Skeletal muscle cell (primary cell): ENCODE measurements around the gene ZFYVE26.

Experiments used
- DNase-seq: peaks from one replicate; pipeline ENCODE4 v3.0.0-alpha.2; 2010; ENCODE audit warnings: low read depth
- H3K4me3 ChIP-seq: 2 replicates; pipeline ENCODE4 v1.5.1; 2011; ENCODE audit warnings: low read depth, mild to moderate bottlenecking, control low read depth, low read length, moderate library complexity

The ZFYVE26 gene

DNA sequence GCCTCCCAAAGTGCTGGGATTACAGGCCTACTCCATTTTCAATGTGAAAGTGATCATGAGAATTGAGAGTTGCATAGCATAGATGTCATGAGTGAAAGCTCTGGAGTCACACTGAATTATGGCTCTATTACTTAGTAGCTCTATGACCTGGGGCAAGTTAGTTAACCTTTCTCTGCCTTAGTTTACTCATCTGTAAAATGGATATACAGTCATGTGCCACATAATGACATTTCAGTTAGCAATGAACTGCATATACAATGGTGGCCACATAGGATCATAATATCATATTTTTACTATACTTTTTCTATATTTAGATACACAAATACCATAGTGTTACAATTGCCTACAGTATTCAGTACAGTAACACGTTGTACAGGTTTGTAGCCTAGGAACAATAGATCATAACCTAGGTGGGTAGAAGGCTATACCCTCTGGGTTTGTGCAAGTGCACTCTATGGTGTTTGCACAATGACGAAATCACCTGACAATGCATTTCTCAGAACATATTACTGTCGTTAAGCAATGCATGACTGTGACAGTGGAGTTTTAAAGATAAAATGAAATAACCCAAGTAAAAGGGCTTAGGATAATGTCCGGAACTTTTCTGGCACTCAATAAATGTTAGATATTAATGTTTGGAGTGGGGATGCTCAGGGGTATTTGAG lies 53.1 kb downstream of the ZFYVE26 start:
- H3K4me3 ChIP-seq, result no peak overlapping the region
- DNase-seq, result no peak

DNA sequence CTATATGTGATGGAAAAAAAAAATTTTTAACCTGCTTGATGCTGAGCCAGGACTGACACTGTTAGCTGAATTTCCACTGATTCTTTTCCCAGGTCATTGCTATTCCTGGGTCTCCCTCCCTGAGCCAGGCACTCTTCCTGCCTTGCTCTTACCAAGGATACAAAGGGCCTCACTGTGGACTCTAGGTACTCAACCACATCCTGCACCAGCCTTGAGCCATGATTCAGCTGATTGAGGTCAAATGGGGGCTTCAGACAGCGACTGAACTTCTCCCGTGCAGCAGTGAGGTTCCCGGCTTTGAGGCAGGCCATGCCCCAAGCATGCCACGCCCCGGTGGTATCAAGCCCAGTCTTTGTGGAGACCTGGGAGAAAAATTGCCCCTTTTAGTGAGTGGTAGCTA lies 54.3 kb downstream of the ZFYVE26 start:
- no peak overlapping the region for H3K4me3 ChIP-seq
- DNase-seq, result no peak

DNA sequence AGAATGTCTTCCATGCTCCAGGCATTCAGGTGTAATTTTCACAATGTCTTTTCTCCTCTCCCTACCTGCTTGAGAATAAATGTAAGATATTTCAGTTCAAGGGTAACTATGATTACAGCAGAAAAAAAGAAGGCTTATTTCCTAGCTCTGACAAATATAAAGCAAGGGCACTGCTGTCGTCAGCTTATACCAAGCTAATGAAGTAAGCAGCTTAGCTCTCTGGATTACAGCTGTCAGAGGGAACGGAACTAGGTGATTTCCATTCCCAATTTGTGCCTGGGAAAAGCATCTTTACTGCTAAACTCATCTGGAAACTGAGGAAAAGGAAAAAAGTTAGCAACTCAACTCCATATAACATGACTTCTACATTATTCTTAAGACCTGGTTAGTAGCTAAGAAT lies 56.5 kb downstream of the ZFYVE26 start:
- no peak overlapping the region for H3K4me3 ChIP-seq
- DNase-seq, result no peak

DNA sequence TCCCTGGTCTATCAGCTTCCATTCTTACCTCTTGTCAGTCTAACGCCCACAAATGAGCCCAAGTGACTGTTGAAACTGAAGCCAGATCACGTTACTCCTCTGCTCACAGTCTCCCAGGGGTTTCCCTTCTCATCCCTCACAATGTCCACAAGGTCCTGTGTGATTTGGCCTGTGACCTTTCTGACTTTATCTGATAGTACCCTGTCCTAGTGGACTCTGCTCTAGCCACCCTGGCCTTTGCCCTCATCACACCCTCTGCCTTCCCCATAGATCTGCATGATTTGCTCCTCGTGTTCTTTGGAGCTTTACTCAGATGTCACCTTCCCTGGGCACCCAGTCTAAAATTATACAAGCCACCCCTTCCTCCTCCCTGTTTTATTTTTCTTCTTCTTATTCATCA lies 59.2 kb downstream of the ZFYVE26 start:
- DNase-seq, result no peak

DNA sequence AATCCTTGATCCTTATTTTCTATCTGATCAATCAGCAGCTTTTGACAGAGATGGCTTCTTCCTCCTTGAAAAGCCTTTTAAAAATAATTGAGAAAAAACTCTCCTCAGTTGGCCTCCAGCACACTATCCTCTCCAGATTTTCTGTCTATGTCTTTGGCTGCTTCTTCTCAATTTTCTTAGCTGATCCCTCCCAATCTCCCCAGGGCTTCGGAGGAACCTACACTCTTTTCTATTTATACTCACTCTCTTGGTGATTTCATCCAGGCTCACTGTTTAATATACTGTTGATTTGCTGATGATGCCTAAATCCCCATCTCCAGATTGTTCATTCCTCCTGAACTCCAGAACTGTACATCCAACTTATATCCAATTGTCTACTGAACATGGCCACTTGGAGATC lies 59.9 kb downstream of the ZFYVE26 start:
- DNase-seq, result no peak
- no peak overlapping the region for H3K4me3 ChIP-seq

More for the DNA sequence above, 59.2 kb downstream of the ZFYVE26 start:
- H3K4me3 ChIP-seq, result no peak overlapping the region

DNA sequence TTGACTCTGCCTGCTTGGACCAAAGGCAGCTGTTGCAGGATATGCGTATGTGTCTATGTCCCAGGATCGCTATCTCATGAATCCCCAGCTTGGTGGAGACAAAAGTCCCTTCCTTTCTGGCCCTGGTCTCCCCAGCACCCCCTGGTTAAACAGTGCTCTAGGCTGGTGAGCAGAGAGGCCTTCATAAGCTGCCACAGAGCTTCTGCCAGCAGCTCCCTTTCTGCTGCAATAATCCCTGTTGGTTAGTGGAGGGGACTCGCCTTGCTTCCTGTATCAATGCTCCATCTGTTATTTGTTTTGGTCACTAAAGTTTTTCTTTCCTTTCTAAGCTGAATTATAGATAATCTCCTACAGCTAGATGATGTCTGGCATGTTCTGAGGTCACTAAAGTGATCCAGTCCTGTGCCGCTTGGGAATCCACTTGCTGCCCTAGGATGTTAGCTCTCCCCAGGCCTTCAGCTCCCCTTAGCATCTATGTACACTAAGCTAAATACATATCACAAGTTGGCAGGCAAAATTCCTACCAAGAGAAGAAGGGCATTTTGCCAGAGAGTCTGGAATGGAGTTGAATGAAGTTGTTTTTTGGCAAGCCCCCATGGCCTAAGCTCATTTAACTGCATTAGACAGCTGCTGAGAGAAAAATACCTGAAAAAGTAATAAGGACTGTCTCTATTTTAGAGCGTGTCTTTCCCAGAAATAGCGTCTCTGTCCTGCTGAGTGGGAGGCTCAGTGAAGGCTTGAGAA lies 66.9 kb downstream of the ZFYVE26 start:
- no peak overlapping the region for H3K4me3 ChIP-seq
- DNase-seq, result no peak

DNA sequence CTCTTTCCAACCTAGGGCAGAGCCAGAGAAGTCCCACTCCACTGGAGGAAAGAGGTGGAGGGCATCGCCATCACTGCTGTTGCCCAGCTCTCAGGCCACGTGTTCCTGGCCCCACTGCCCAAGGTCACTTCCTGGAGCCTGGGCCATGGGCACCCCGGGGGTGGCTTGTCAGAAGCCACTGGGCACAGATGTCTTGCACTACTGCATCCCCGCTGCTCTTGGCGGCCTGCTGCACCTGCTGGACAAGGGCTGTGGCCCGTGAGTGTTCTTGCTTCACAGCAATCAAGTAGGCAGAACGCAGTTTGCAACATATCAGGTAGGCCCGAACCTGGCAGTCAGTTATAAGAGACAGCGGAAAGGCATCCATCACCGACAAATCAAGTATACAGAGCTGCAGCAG lies 68.1 kb downstream of the ZFYVE26 start:
- H3K4me3 ChIP-seq, result no peak overlapping the region
- DNase-seq, result no peak

DNA sequence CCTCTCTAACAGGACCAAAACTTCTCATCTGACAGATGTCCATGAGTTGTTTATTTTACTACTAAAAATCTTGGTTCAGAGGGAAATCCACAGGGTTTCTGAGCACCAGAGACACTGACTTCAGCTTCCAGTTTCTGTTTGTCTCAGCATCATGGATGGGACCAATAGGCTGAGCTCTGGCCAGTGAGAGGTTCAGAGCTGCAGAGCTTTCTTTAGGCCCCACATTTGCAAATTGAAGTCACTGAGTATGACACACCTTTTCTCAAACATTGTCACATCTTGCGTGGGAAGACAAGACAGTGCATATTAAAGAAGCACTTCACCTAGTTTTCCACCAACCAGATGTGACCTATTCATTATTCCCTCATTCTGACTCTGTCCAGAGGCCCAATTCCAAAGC lies 69.5 kb downstream of the ZFYVE26 start:
- H3K4me3 ChIP-seq, result no peak overlapping the region
- DNase-seq, result no peak

DNA sequence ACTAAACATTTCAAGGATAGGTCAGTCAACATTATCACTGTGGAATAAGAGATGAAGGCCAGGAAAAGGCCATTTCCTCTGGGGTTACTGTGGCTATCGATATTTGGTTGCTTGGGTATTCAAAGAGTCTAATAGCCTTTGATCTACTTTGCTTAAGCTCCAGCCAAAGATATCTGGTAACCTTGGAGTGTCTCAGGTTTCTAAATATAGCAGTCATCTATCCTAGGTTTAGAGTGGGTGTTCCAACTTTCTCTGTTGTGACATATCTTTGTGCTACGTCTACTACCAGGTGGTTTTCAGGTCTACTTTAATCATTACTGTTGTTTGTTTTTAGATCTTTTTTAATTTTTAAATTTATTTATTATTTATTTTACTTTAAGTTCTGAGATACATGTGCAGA lies 72.3 kb downstream of the ZFYVE26 start:
- DNase-seq, result no peak
- H3K4me3 ChIP-seq, result no peak overlapping the region

DNA sequence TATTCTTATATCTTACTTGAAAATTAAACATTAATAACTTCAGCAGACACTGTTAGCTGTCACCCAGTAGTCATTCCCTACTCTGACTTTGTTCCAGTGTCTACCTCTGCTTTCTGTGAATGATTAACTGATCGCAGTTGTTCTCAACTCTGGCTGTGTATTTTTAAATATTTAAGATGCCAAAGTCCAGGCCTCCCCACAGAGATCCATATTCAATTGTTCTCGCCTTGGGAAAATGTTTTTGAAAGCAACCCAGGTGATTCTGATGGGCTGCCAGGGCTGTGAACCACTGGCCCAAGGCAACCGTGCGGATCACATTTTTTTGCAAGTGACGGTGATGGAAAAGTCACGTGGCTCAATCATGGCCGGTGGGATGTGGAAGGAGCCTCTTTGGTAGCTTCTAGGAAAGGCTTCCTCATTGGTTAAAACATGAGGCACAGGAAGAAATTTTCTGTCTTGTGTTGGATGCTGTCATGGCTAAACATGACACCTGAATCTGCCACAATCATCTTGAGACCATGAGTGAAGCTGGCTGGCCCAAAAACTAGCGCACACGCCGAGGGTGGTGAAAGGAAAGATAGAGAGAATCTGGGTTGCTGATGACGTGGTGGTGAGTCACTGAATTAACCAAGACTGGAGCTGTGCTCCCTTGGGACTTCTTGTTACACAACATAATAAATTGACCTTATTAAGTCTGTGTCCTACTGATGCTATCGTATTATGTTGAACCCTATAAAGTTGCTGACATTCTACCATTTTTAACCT lies 77.5 kb downstream of the ZFYVE26 start:
- no peak overlapping the region for H3K4me3 ChIP-seq
- DNase-seq, result peak; percentile 96

DNA sequence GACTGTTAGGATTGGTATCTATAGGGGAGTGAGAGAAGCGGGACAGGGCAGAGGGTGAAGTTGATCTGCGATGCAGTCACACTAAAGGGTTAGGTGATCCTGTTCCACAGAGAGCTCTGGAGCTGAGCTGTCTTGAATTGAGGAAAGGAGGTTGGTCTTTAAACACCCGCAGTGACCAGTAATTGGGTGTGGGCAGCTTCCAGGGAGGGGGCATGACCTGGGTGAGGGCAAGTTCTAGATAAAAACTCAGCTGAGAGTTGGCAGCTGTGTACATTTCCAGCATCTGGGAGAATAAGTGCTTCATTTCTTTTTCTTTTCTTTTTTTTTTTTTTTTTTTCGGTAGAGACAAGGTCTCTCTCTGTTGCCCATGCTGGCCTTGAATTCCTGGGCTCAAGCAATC lies 79.6 kb downstream of the ZFYVE26 start:
- no peak for DNase-seq
- no peak overlapping the region for H3K4me3 ChIP-seq

DNA sequence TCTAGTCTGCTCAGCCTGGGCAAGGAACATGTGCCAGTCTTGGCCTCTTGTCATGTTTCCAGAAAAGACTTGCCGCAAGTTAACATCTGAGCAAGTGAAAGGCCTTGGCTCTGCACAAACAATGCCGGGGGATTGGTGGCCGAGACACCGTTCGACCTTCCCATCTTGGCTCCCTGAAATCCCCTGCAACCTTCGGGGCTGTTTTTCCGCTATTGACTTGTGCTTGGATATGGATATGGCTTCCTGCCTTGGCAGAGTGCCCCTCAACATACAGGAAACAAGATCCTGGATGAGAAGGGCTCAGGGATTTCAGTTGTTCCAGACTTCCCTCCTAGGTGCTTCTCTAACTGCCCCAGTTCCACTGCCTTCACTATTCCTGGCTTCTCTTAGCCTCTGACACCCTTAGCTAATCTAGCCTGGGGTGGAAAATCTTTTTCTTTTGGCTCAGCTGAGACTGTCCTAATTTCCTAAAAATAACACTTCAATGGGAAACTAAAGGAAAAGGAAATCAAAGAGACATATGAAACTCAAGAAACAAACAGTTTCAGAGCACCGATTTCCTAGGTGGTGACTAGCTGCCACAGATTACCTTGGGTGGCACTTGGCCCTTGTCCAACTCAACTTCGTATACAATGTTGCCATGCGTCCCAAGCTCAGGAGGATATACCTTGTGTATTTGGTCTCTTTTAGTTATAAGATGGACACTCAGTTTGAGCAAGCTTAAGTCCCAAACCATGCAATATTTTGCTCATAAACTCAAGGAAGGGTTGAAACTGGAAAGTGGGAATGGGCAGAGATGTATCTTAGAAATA lies 80.8 kb downstream of the ZFYVE26 start:
- DNase-seq, result no peak
- no peak overlapping the region for H3K4me3 ChIP-seq

DNA sequence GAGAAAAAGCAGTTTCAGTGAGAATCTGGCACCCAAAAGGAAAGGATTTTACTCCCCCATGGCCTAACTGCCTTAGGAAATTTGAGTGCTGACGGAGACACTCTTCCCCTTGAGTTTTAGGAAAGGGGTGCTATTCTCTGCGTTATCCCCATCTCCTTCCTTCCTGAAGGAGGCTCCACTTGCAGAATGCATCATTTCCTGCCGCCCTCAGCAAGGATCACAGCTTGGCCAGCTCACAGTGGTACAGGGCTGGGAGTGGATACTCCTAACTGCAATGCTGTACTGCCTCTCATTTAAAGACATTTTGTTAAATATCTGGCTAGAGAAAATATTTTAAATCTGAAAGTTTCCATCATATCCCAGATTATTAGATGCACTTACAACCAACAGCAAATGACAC lies 81.7 kb downstream of the ZFYVE26 start:
- no peak for DNase-seq
- no peak overlapping the region for H3K4me3 ChIP-seq

DNA sequence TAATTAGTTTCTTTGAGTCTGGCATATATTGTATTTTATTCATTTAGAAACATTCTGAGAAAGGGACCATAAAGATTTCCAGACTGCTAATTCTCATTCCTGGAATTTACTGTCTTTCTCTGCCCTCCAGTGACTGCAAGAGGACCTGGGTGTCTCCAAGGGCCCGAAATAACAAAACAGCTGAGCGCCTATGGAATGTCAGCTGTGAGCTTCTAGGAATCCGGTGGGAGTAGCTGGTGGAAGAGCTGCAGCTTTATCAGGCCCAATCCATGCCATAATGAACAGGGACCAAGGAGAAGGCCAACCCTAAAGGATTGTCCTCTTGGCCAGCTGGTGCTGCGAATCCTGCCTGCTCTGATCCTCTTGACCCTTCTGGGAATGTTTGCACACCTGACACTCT lies 82.8 kb downstream of the ZFYVE26 start:
- peak; percentile 8 for DNase-seq
- H3K4me3 ChIP-seq, result no peak overlapping the region

DNA sequence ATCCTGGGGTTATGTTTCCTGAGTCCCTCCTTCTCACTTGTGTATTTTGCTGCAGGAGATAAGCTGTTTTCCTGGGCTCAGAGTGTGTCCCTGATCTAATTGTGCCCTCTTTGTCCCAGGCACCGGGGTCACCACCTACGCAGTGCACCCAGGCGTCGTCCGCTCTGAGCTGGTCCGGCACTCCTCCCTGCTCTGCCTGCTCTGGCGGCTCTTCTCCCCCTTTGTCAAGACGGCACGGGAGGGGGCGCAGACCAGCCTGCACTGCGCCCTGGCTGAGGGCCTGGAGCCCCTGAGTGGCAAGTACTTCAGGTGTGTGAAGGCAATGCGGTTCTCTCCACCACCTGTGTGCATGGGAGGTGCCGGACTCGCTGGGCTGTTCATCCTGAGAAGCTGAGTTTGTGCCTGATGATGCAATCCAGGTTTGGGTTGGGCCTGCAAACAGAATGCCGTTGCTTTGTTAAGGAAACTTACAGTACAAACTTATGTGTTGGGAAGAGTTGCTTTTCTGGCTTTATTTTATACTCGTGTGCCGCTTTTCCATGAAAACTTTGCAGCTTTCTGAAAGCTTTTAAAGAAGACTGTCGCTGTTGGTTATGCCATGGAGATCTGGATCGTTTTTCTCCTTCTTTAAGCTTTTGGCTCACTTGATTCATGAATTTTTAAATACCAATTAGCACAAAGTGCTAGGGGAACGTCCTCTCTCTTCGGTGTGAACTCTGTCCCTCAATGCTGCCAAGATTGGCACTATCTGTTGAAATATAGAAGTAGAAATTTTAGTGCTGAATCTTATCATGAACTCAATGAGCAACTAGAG lies 87.1 kb downstream of the ZFYVE26 start:
- DNase-seq, result no peak
- H3K4me3 ChIP-seq, result no peak overlapping the region

DNA sequence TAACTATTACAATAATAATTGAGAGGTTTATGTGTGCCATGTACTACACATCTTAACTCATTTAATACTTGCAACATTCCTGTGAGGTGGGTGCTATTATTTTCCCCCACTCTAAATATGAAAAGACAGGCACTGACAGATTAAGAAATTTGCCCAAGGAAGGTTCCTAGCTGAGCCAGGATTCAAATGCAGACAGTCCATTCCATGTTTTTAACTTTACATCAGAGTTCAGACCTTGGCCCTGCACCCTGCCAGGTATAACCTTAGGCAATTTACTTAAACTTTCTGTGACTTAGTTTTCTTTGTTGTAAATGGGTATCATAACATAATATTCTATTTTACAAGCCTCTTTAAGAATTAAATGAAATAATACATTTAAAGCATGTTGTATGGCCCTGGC lies 88.1 kb downstream of the ZFYVE26 start:
- DNase-seq, result no peak
- no peak overlapping the region for H3K4me3 ChIP-seq

DNA sequence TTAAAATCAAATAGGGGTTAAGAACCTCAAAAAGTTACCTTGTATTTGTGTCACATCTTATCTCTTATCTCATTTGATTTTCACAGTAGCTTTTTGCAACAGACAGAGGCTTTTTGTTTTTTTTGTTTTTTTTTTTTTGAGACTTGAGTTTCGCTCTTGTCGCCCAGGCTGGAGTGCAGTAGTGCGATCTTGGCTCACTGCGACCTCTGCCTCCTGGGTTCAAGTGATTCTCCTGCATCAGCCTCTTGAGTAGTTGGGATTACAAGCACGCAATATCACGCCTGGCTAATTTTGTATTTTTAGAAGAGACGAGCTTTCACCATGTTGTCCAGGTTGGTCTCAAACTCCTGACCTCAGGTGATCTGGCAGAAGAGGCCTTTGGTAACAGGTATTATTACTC lies 89.0 kb downstream of the ZFYVE26 start:
- no peak overlapping the region for H3K4me3 ChIP-seq
- no peak for DNase-seq

DNA sequence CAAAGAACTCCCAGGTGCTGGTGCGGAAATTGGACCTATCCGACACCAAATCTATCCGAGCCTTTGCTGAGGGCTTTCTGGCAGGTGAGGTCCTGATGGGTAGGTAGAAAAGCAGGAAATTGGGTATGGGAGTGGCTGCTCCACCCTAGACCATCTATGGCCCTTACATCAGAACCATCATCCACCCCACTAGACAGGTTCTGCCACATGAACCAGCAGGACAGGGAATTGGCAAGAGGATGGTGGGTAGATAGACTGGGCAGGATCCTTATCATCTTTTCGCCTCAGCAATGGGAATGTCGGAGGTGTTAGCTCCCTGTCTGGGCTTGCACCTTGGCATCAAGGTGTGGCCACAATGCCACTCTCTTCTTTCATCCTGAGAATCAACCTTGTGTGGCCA lies 91.2 kb downstream of the ZFYVE26 start:
- DNase-seq, result no peak

DNA sequence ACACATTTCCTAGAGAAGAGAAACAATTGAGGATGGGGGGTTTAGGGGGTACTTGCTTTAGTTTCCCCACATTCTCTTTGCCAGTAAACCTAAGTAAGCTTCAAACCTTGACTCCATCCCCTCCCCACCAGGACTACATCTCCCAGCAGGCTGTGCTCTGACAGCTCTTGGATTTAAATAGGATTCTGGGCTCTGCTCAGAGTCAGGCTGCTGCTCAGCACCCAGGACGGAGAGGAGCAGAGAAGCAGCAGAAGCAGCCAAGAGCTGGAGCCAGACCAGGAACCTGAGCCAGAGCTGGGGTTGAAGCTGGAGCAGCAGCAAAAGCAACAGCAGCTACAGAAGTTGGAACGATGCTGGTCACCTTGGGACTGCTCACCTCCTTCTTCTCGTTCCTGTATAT lies 94.1 kb downstream of the ZFYVE26 start:
- H3K4me3 ChIP-seq, result no peak overlapping the region
- no peak for DNase-seq

More for the DNA sequence above, 91.2 kb downstream of the ZFYVE26 start:
- H3K4me3 ChIP-seq, result no peak overlapping the region
